Karpas-422 (cell line): ENCODE results near the gene LCA5L. TPM values are rescaled to one million over a fixed set of nuclear protein-coding genes. Genes with fewer than 3 reads are reported as not detected.

Experiments used
- DNase-seq: peaks from one replicate; pipeline ENCODE4 v3.0.0-alpha.2; 2015
- H2AFZ ChIP-seq: fragments of 200-600 bp; sonication (generic); 2 replicates; pipeline ENCODE4 v1.6.1; 2014; ENCODE audit warnings: antibody characterized with exemption, low read length, mixed read lengths
- H3K27ac ChIP-seq: fragments of 200-600 bp; sonication (generic); 2 replicates; pipeline ENCODE4 v1.5.1; 2014; ENCODE audit warnings: mild to moderate bottlenecking, low read length, moderate library complexity
- H3K27me3 ChIP-seq: fragments of 200-600 bp; sonication (generic); 2 replicates; pipeline ENCODE4 v1.6.1; 2014; ENCODE audit warnings: low read length, mixed read lengths
- H3K36me3 ChIP-seq: fragments of 200-600 bp; sonication (generic); 2 replicates; pipeline ENCODE4 v1.6.1; 2014; ENCODE audit warnings: low read length, mixed read lengths; ENCODE audit not compliant: insufficient read depth
- H3K4me1 ChIP-seq: fragments of 200-600 bp; sonication (generic); 2 replicates; pipeline ENCODE4 v1.6.1; 2014; ENCODE audit warnings: mild to moderate bottlenecking, low read length, mixed read lengths
- H3K4me2 ChIP-seq: fragments of 200-600 bp; sonication (generic); 2 replicates; pipeline ENCODE4 v1.6.1; 2014; ENCODE audit warnings: low read length, low read depth, mild to moderate bottlenecking; ENCODE audit not compliant: poor library complexity, severe bottlenecking
- H3K4me3 ChIP-seq: fragments of 200-600 bp; sonication (generic); 2 replicates; pipeline ENCODE4 v1.5.1; 2014; ENCODE audit warnings: mild to moderate bottlenecking, antibody characterized with exemption, low read length, mixed read lengths
- H3K79me2 ChIP-seq: fragments of 200-600 bp; sonication (generic); 2 replicates; pipeline ENCODE4 v1.6.1; 2014; ENCODE audit warnings: mild to moderate bottlenecking, low read length, mixed read lengths
- H3K9ac ChIP-seq: fragments of 200-600 bp; sonication (generic); 2 replicates; pipeline ENCODE4 v1.6.0; 2014; ENCODE audit warnings: low read length
- H3K9me2 ChIP-seq: fragments of 200-600 bp; sonication (generic), shearing (Covaris generic); replicated peaks from 2 replicates; pipeline ENCODE4 v1.6.0; 2014; ENCODE audit warnings: mild to moderate bottlenecking, low read length, moderate library complexity; ENCODE audit not compliant: insufficient read depth
- H3K9me3 ChIP-seq: fragments of 300-700, 200-600 bp; sonication (generic); 2 replicates; pipeline ENCODE4 v1.6.1; 2014; ENCODE audit warnings: low read length, mixed read lengths
- H4K20me1 ChIP-seq: fragments of 200-600 bp; sonication (generic); 2 replicates; pipeline ENCODE4 v1.6.1; 2014; ENCODE audit warnings: mild to moderate bottlenecking, antibody characterized with exemption, low read length, low read depth; ENCODE audit not compliant: insufficient read depth
- total RNA-seq: library from RNA; depleted of rRNA; stranded (reverse); fragments of >200 nt; shearing (Covaris generic); gene quantifications from 2 replicates; pipeline ENCODE4 v1.2.3, GENCODE V29; 2014; ENCODE audit warnings: low replicate concordance

Gene LCA5L
- total RNA-seq, 1 experiment from 2014 or later = not detected

DNA sequence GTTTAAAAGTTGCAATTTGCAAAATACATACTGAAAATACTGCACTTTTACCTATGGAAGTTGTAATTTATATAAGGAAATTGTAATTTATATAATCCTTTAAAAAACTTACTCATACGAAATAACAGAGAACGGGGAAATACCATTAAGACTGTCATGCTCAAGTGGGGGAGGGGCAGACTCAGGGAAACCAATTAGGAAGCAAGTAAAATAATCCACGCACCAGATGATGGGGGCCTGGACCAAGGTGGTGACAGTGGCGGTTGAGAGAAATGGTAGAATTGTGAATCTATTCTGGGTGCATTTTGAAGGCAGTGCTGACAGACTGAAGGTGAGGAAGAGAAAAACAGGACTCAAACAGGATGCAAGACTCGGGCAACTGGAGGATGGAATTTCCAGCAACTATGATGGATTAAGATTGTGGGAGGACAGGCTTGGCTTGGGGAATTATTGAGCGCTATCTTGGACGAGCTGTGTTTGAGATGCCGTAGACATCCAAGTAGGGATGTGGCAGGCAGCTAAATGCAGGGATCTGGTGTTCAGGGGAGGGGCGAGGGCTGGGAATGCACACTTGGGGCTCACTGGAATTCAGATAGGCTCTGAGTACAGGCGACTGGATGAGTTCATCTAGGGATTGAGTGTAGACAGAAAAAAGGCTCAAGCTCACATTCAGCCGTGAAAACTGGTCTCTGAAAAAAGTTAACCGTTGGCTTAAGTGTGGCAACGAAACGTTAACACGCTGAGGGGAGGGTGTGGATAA, 977 bp downstream of the LCA5L start:
- peak overlapping the region; percentile 86 for H3K4me3 ChIP-seq
- peak overlapping the region; percentile 98 for H2AFZ ChIP-seq
- DNase-seq = no peak
- H3K4me2 ChIP-seq = peak overlapping the region; percentile 97
- no peaks in the 10 kb centered on the region for H3K9me3 ChIP-seq
- H4K20me1 ChIP-seq = no peaks in the 10 kb centered on the region
- H3K4me1 ChIP-seq = peaks cover 27% of the 10 kb centered on the region
- no peaks in the 10 kb centered on the region for H3K79me2 ChIP-seq
- H3K27ac ChIP-seq = no peak overlapping the region
- no peaks in the 10 kb centered on the region for H3K36me3 ChIP-seq
- no peaks in the 10 kb centered on the region for H3K9me2 ChIP-seq
- H3K27me3 ChIP-seq = 0 out of 2 replicates have a peak, but pooled peaks cover 3% of the 10 kb centered on the region
- peak overlapping the region; percentile 79 for H3K9ac ChIP-seq

DNA sequence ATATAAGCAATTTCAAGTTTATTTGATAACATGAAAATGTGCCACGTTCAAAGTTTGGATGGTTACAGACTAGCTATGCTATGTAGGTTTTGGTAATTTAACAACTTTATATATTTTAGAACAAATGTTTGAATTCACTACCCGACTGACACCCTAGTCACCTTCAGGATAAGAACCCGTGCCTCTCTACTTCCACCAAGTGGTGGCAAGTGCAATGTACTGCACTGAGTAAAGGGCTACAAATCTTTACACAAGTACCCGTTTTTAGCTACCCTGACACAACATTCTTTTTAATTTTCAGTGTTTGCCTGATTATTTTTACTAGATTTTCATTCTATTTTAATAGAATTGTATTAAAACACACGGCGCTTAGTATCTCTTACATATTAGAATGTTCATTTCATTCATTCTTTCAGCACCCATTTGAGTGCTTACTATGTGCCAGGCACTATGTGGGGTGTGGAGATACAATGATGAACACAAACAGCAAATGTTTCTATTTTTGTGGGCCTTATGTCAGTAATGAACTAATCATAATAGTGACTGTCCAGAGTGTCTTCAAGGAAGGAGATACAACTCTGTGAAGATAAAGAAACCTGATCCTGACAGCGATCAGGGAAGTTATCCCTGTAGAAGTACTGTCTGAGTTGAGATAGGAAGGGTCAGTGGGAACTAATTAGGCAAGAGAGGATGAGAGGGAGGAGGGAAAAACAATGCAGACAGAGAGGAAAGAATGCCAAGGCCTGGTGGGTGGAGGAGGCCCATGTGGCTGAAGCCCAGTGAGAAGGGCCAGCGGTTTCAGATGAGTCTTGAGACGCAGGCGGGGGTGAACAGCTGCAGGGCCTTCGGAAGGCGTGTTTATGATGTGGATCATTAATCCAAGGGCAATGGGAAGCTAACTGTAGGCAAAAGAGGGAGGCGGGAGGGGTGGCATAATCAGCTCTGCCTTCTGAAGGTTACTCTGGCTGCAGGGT, 3.8 kb downstream of the LCA5L start:
- no peaks in the 10 kb centered on the region for H3K9me2 ChIP-seq
- no peak overlapping the region for H3K9ac ChIP-seq
- no peak overlapping the region for H3K27ac ChIP-seq
- peaks cover 21% of the 10 kb centered on the region for H3K4me1 ChIP-seq
- H3K9me3 ChIP-seq = no peaks in the 10 kb centered on the region
- H3K4me3 ChIP-seq = no peak overlapping the region
- no peak overlapping the region for H2AFZ ChIP-seq
- 0 out of 2 replicates have a peak, but pooled peaks cover 3% of the 10 kb centered on the region for H3K27me3 ChIP-seq
- no peaks in the 10 kb centered on the region for H4K20me1 ChIP-seq
- peak; percentile 83 for DNase-seq
- H3K36me3 ChIP-seq = no peaks in the 10 kb centered on the region
- no peak overlapping the region for H3K4me2 ChIP-seq
- H3K79me2 ChIP-seq = no peaks in the 10 kb centered on the region

DNA sequence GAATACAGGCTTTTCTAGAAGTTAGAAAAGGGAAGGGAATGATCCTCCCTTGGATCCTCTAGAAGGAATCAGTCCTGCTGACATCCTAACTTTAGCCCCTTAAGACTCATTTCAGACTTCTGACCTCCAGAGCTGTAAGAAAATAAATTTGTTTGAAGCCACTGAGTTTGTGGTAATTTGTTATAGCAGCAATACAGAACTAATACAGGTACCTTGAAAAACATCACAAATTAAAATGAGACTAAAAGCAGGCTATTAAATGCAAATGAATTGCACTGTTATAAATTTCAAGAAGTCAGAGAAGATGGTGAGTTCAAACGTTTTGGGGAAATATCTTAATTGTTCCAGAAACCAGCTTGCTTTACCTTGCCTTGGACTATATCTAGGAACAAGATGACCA, 6.3 kb downstream of the LCA5L start:
- H3K4me2 ChIP-seq = no peak overlapping the region
- no peak overlapping the region for H2AFZ ChIP-seq
- no peak overlapping the region for H3K27ac ChIP-seq
- H3K4me3 ChIP-seq = no peak overlapping the region
- H3K36me3 ChIP-seq = no peaks in the 10 kb centered on the region
- no peak for DNase-seq
- no peaks in the 10 kb centered on the region for H3K9me2 ChIP-seq
- peaks cover 7% of the 10 kb centered on the region for H3K4me1 ChIP-seq
- no peak overlapping the region for H3K9ac ChIP-seq
- H3K9me3 ChIP-seq = no peaks in the 10 kb centered on the region
- no peaks in the 10 kb centered on the region for H3K27me3 ChIP-seq
- no peaks in the 10 kb centered on the region for H4K20me1 ChIP-seq
- no peaks in the 10 kb centered on the region for H3K79me2 ChIP-seq

DNA sequence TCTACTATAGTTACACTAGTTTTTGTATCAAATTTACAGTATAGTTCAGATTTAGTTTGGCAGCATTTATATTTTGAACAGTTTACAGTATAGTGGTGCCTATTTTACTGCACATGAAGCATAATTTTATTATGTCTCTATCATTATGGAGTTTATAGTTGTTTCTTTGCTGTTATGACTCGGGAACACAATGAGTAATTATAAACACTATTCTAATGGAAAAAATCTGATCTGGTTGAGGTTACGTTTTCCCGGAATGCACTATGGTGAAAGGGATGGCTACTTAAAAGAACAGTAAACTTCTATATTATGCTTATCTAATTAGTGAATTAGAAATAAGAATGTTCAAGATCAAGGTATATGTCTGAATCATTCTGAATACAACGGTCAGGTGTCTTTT, 10.6 kb downstream of the LCA5L start:
- Histone ChIP-seq H3K9me2 (no peaks in the 10 kb centered on the region), H3K4me2 (no peak overlapping the region), H3K4me3 (no peak overlapping the region), H3K79me2 (no peaks in the 10 kb centered on the region), H3K9me3 (no peaks in the 10 kb centered on the region), H3K27me3 (no peaks in the 10 kb centered on the region), H3K27ac (no peak overlapping the region), H3K36me3 (no peaks in the 10 kb centered on the region), H2AFZ (no peak overlapping the region), H3K9ac (no peak overlapping the region), H3K4me1 (peaks cover 7% of the 10 kb centered on the region), H4K20me1 (no peaks in the 10 kb centered on the region)
- no peak for DNase-seq

DNA sequence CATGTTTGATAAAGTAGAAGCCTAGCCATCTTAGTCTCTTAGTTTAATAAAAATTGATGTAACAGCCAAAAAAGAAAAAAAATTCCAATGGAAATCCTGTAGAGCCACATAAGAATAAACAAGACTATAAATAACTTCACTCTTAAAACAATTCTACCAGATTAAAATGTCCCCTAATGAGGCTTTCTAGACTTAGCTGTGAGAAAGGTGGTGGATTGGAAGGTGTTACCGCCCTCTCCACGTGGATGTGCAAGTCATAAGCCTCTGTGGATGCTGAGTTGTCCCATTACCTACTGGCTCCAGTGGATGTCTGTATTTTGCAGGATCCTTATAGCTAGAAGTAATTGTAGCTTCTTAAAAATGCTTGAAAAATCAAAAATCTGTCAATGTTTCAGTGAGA, 14.6 kb downstream of the LCA5L start:
- H3K4me3 ChIP-seq = no peak overlapping the region
- no peaks in the 10 kb centered on the region for H3K9me3 ChIP-seq
- no peak overlapping the region for H3K9ac ChIP-seq
- H3K27ac ChIP-seq = no peak overlapping the region
- no peaks in the 10 kb centered on the region for H4K20me1 ChIP-seq
- no peaks in the 10 kb centered on the region for H3K79me2 ChIP-seq
- H3K27me3 ChIP-seq = no peaks in the 10 kb centered on the region
- no peak for DNase-seq
- H3K9me2 ChIP-seq = no peaks in the 10 kb centered on the region
- no peaks in the 10 kb centered on the region for H3K36me3 ChIP-seq
- no peak overlapping the region for H2AFZ ChIP-seq
- H3K4me1 ChIP-seq = peaks cover 9% of the 10 kb centered on the region
- no peak overlapping the region for H3K4me2 ChIP-seq

DNA sequence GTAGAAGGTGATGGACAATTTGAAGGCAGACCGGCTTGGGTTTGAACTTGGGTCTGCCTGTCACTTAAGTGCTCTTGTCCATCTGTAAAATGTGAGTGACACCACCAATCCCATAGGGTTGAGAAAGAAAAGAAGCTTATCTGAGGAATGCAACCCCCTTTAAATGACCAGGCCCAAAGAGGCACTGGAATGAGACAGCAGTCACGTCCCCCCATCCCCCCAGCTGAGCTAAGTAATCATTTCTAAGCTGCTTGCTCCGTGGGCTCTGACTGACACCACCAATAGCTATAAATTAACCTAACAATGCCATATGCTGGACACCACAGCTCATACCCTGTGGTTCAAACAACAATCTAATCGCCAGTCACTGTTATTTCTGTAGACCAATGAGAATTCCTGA, 15.1 kb downstream of the LCA5L start:
- Histone ChIP-seq H2AFZ (no peak overlapping the region), H3K9me3 (no peaks in the 10 kb centered on the region), H3K4me3 (no peak overlapping the region), H3K27ac (no peak overlapping the region), H3K4me2 (no peak overlapping the region), H3K36me3 (no peaks in the 10 kb centered on the region), H4K20me1 (no peaks in the 10 kb centered on the region), H3K27me3 (no peaks in the 10 kb centered on the region), H3K9ac (no peak overlapping the region), H3K9me2 (no peaks in the 10 kb centered on the region), H3K4me1 (peaks cover 9% of the 10 kb centered on the region), H3K79me2 (no peaks in the 10 kb centered on the region)
- DNase-seq = no peak

DNA sequence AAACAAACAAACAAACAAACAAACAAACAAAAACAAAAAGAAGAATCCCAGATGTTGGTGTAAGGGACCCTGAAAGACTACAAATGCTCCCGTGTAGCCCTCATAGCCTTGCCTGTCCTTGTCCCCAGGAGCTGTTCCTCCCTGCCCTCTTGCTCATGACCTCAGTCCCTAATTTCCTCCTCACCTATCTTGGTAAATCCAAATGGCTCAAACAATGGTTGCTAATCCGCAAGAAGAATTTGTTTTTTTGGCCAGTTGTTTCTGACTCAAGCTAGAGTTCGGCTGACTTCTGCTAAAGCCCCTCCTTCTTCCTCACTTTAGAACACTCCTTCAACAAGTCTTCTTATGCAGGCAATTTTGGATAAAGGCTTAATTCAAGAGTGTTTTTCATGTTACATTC, 15.6 kb downstream of the LCA5L start:
- Histone ChIP-seq H3K4me1 (peaks cover 9% of the 10 kb centered on the region), H3K79me2 (no peaks in the 10 kb centered on the region), H3K9me3 (no peaks in the 10 kb centered on the region), H3K9ac (no peak overlapping the region), H3K27ac (no peak overlapping the region), H3K27me3 (no peaks in the 10 kb centered on the region), H2AFZ (no peak overlapping the region), H4K20me1 (no peaks in the 10 kb centered on the region), H3K9me2 (no peaks in the 10 kb centered on the region), H3K36me3 (no peaks in the 10 kb centered on the region), H3K4me2 (no peak overlapping the region), H3K4me3 (no peak overlapping the region)
- no peak for DNase-seq

DNA sequence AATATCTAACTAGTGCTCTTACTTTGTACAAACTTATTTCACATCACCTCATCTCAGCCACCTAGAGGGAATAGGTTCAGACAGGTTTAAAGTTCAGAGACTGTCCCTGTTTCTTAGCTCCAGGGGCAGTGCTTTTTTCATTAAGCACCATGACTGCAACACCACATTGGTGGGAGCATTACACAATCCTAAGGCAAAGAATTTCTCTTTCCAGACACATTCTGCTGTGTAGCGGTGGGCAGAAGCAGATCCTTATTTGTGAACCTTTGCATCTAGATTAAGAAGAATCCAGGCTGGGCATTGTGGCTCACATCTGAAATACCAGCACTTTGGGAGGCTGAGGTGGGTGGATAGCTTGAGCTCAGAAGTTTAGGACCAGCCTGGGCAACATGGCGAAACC, 16.1 kb downstream of the LCA5L start:
- DNase-seq = no peak
- H3K4me1 ChIP-seq = peaks cover 9% of the 10 kb centered on the region
- H3K9ac ChIP-seq = no peak overlapping the region
- no peaks in the 10 kb centered on the region for H3K36me3 ChIP-seq
- H3K79me2 ChIP-seq = no peaks in the 10 kb centered on the region
- no peaks in the 10 kb centered on the region for H3K9me3 ChIP-seq
- H4K20me1 ChIP-seq = no peaks in the 10 kb centered on the region
- no peak overlapping the region for H3K27ac ChIP-seq
- no peaks in the 10 kb centered on the region for H3K9me2 ChIP-seq
- no peaks in the 10 kb centered on the region for H3K27me3 ChIP-seq
- no peak overlapping the region for H2AFZ ChIP-seq
- H3K4me3 ChIP-seq = no peak overlapping the region
- H3K4me2 ChIP-seq = no peak overlapping the region
